ENCODE measurements around the gene FAM221B.

DNA sequence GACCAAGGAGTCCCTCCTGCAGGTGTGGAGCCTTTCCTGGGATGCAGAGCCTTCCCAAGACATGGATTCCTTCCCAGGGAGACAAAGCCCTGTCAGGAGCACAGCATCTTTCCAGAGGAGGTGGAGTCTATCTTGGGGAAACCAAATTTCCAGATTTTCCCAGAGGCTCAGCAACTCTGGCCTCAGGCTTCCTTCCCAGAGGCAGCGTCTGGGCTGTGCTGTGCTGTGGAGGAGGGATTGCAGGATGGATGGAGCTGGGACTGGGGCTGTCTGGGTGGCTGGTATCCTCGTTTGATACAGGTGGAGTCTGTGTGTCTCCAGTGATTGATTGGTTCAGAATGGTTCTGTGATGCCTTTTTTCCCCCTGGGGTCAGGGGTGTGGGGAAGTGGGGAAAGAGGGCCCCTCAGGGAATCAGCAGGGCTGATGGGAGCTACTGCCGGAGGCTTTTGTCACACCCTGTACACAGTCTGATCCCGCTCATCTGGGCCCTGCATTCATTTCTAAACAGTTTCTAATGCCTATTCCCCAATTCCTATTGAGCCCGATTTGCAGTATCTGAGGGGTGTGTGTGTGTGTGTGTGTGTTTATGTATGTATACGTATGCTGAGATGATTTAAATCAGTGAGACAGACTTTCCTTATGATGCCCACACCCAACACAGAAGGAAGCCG lies 25.7 kb upstream of the FAM221B start:
- TF ChIP-seq, protein P1, sequence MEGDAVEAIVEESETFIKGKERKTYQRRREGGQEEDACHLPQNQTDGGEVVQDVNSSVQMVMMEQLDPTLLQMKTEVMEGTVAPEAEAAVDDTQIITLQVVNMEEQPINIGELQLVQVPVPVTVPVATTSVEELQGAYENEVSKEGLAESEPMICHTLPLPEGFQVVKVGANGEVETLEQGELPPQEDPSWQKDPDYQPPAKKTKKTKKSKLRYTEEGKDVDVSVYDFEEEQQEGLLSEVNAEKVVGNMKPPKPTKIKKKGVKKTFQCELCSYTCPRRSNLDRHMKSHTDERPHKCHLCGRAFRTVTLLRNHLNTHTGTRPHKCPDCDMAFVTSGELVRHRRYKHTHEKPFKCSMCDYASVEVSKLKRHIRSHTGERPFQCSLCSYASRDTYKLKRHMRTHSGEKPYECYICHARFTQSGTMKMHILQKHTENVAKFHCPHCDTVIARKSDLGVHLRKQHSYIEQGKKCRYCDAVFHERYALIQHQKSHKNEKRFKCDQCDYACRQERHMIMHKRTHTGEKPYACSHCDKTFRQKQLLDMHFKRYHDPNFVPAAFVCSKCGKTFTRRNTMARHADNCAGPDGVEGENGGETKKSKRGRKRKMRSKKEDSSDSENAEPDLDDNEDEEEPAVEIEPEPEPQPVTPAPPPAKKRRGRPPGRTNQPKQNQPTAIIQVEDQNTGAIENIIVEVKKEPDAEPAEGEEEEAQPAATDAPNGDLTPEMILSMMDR (IDR thresholded peaks at IDR 0.05; ENCODE audit: borderline replicate concordance, extremely low read depth, low read length, poor library complexity, severe bottlenecking), result no peak
- TF ChIP-seq EZH2 (IDR thresholded peaks at IDR 0.05; ENCODE audit: borderline replicate concordance, low read depth, low read length, severe bottlenecking), result no peak
